ENCODE data around the gene CELSR3.
A peak's percentile ranks its signal among the peaks of the same experiment; 100 is the strongest.

Gene CELSR3

GRCh38 chr3:48633743-48634142, 28.9 kb downstream of the CELSR3 start:
- no peak for DNase-seq (ENCODE audit: low read depth)

- no peak for DNase-seq (ENCODE audit: low read depth)
Observed at GRCh38 chr3:48633256-48633655, 29.4 kb downstream of the CELSR3 start.

- DNase-seq (ENCODE audit: low read depth) = no peak
Observed at GRCh38 chr3:48631516-48632448, 30.9 kb downstream of the CELSR3 start.

GRCh38 chr3:48630833-48631232, 31.9 kb downstream of the CELSR3 start:
- no peak for DNase-seq (ENCODE audit: low read depth)

- no peak for DNase-seq (ENCODE audit: low read depth)
Observed at GRCh38 chr3:48630407-48630806, 32.3 kb downstream of the CELSR3 start.

GRCh38 chr3:48629894-48630293, 32.8 kb downstream of the CELSR3 start:
- DNase-seq (ENCODE audit: low read depth) = no peak

- no peak for DNase-seq (ENCODE audit: low read depth)
Observed at GRCh38 chr3:48628277-48629017, 34.2 kb downstream of the CELSR3 start.

- no peak for DNase-seq (ENCODE audit: low read depth)
Observed at GRCh38 chr3:48625600-48625999, 37.1 kb downstream of the CELSR3 start.

GRCh38 chr3:48624767-48625166, 37.9 kb downstream of the CELSR3 start:
- DNase-seq (ENCODE audit: low read depth) = no peak

- DNase-seq (ENCODE audit: low read depth) = no peak
Observed at GRCh38 chr3:48623851-48624547, 38.7 kb downstream of the CELSR3 start.

- no peak for DNase-seq (ENCODE audit: low read depth)
Observed at GRCh38 chr3:48621461-48621869, 41.2 kb downstream of the CELSR3 start, which contains the start of gene TMEM89. TMEM89 (minus strand) TSS chr3:48621769; CDS start chr3:48621756, 13 bp downstream.

- DNase-seq (ENCODE audit: low read depth) = no peak
Observed at GRCh38 chr3:48619541-48620524, 42.9 kb downstream of the CELSR3 start.

GRCh38 chr3:48617559-48617958, 45.1 kb downstream of the CELSR3 start:
- no peak for DNase-seq (ENCODE audit: low read depth)

- no peak for DNase-seq (ENCODE audit: low read depth)
Observed at GRCh38 chr3:48614044-48614443, 48.6 kb downstream of the CELSR3 start.

GRCh38 chr3:48612309-48612708, 50.4 kb downstream of the CELSR3 start:
- DNase-seq (ENCODE audit: low read depth) = no peak

GRCh38 chr3:48609088-48610005, 53.3 kb downstream of the CELSR3 start, which contains the start of gene UQCRC1:
UQCRC1 (minus strand) TSS chr3:48609646; CDS start chr3:48609620, 26 bp downstream.
- peak; percentile 86 for DNase-seq (ENCODE audit: low read depth)

- no peak for DNase-seq (ENCODE audit: low read depth)
Observed at GRCh38 chr3:48607519-48607918, 55.2 kb downstream of the CELSR3 start.

- DNase-seq (ENCODE audit: low read depth) = no peak
Observed at GRCh38 chr3:48601622-48601994, 61.1 kb downstream of the CELSR3 start.

GRCh38 chr3:48600711-48601621, 61.7 kb downstream of the CELSR3 start:
- no peak for DNase-seq (ENCODE audit: low read depth)

Measured in stimulated activated CD8-positive, alpha-beta memory T cell treated with anti-CD3 and anti-CD28 coated beads, Interleukin-12 subunit alpha, Interleukin-12 subunit beta, amount 100 ng/mL, for 1 hour (primary cell).